Upper lobe of left lung (tissue), 6 donors: ENCODE results near the gene INSRR. TPM values are rescaled to one million over a fixed set of nuclear protein-coding genes. Genes with fewer than 3 reads are reported as not detected.

Experiments
- ATAC-seq, 2 donors: fragments of 200-7000 bp; cut with Tn5 transposase; one replicate each; pipeline ENCODE4 v1.9.1; 2022; ENCODE audit warnings: mild to moderate bottlenecking in 2 of 2, moderate library complexity in 2 of 2; ENCODE audit not compliant: low FRiP score in 2 of 2
- DNase-seq, 2 donors: peaks; one replicate each; pipeline ENCODE4 v3.0.0-alpha.2; 2019 to 2020
- H3K27ac ChIP-seq, 4 donors: fragments of 200-600 bp; sonication (generic); one replicate each; pipeline ENCODE4 v1.5.1; 2016 to 2019
- H3K27me3 ChIP-seq, 4 donors: fragments of 200-600 bp; sonication (generic); one replicate each; pipeline ENCODE4 v1.5.1; 2017 to 2019
- H3K36me3 ChIP-seq, 4 donors: fragments of 200-600 bp; sonication (generic); one replicate each; pipeline ENCODE4 v1.5.1; 2016 to 2019
- H3K4me1 ChIP-seq, 4 donors: fragments of 200-600 bp; sonication (generic); one replicate each; pipeline ENCODE4 v1.5.1; 2018 to 2019
- H3K4me3 ChIP-seq, 4 donors: fragments of 200-600 bp; sonication (generic); one replicate each; pipeline ENCODE4 v1.5.1; 2017 to 2019; ENCODE audit warnings: mild to moderate bottlenecking in 2 of 4, moderate library complexity in 1 of 4
- H3K9me3 ChIP-seq, 4 donors: fragments of 200-600 bp; sonication (generic); one replicate each; pipeline ENCODE4 v1.5.1; 2018 to 2019
- EP300 ChIP-seq, 4 donors: sonication (generic); formaldehyde crosslinking; IDR thresholded peaks; one replicate each; pipeline ENCODE4 v1.5.1; 2017; ENCODE audit warnings: antibody characterized with exemption in 4 of 4, control low read depth in 2 of 4
- POLR2A ChIP-seq, 4 donors: fragments of 450-650 bp; IDR thresholded peaks; one replicate each; pipeline ENCODE4 v1.5.1; 2016 to 2017; ENCODE audit warnings: antibody characterized with exemption in 4 of 4, mild to moderate bottlenecking in 2 of 4
- POLR2AphosphoS5 ChIP-seq, 2 donors: sonication (generic); formaldehyde crosslinking; IDR thresholded peaks; one replicate each; pipeline ENCODE4 v1.5.1; 2017; ENCODE audit warnings: antibody characterized with exemption in 2 of 2
- WGBS, 2 donors: methylation state at CpG; one replicate each; pipeline ENCODE4 v1.1.5; 2017 to 2018; 5-methylcytosine and 5-hydroxymethylcytosine counted together
- total RNA-seq, 6 donors: library from RNA; depleted of rRNA in 4 of 6; stranded (reverse); fragments of >200 nt in 4 of 6; gene quantifications; one replicate each; pipeline versions ENCODE4 v1.1.0 to v1.2.1, GENCODE V29; 2016 to 2021
- TF ChIP-seq, protein P1 (sequence below), 6 experiments: fragments of 450-650 bp in 4 of 6; fragments of 200-600 bp in 2 of 6; sonication (generic) in 2 of 6; IDR thresholded peaks; one replicate each; pipeline ENCODE4 v1.5.1; 2016 to 2019; ENCODE audit warnings: antibody characterized with exemption in 6 of 6
- donor health status: DM: no; HTN: no; CAD: no; lungs with moderate emphysema.
- donor health status: DM: no; HTN: yes; CAD: no; lungs with severe emphysema.

INSRR gene
- under 1 TPM in 2 of 6 donors, not detected in 4; 0.03 to 0.22 TPM for total RNA-seq

DNA sequence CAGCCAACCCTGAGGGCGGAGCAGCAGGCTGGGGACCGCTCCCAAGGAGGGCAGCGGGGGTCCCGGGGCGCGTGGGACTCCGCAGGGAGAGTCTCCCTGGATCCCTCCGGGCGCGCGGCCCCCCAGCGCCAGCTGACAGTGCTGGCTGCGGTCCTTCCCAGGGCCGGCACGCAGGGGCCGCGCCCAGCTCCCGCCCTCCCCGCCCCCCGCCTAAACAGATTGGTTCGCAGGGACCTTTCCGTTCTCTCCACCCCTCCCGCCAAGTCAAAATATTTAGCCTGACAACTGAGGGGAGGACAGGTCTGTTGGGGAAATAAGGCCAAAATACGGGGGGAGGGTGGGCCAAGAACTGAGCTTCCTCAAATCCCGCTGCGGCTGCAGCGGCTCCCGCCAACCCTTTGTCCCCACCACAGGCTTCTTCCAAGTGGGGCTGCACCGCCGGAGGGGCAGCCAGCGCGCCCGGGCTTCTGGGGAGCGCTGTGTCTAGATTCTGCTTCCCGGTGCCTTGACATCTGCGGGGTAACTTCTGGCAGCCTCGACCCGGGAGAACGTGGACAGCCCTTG, at the start of gene INSRR:
TSS of gene INSRR (minus strand) at position 159 of the 564 bp plus-strand sequence. CDS start 496 bp downstream, outside the sequence.
- peak in 1 of 2 donors; percentile 14 for ATAC-seq
- Histone ChIP-seq H3K4me3 (peak within 1 kb of the TSS in 3 of 4 donors; percentile 21 to 37 (median 37)), H3K27ac (no peak within 1 kb of the TSS), H3K36me3 (no peaks in the 10 kb centered on the region), H3K4me1 (peaks cover 25 to 27% (median 26%) of the 10 kb centered on the region in 4 donors), H3K27me3 (peaks cover 0 to 41% (median 27%) of the 10 kb centered on the region in 4 donors), H3K9me3 (no peaks in the 10 kb centered on the region)
- DNase-seq: peak in 1 of 2 donors; percentile 83
- TF ChIP-seq POLR2A (IDR thresholded peaks at IDR 0.05) (no peak), POLR2AphosphoS5 (IDR thresholded peaks at IDR 0.05) (no peak), EP300 (IDR thresholded peaks at IDR 0.05) (no peak)
- TF ChIP-seq, protein P1, sequence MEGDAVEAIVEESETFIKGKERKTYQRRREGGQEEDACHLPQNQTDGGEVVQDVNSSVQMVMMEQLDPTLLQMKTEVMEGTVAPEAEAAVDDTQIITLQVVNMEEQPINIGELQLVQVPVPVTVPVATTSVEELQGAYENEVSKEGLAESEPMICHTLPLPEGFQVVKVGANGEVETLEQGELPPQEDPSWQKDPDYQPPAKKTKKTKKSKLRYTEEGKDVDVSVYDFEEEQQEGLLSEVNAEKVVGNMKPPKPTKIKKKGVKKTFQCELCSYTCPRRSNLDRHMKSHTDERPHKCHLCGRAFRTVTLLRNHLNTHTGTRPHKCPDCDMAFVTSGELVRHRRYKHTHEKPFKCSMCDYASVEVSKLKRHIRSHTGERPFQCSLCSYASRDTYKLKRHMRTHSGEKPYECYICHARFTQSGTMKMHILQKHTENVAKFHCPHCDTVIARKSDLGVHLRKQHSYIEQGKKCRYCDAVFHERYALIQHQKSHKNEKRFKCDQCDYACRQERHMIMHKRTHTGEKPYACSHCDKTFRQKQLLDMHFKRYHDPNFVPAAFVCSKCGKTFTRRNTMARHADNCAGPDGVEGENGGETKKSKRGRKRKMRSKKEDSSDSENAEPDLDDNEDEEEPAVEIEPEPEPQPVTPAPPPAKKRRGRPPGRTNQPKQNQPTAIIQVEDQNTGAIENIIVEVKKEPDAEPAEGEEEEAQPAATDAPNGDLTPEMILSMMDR (IDR thresholded peaks at IDR 0.05): no peak
- WGBS, 2 donors: 8 to 18% methylated on average over 8 to 39 of the region's 39 CpGs

DNA sequence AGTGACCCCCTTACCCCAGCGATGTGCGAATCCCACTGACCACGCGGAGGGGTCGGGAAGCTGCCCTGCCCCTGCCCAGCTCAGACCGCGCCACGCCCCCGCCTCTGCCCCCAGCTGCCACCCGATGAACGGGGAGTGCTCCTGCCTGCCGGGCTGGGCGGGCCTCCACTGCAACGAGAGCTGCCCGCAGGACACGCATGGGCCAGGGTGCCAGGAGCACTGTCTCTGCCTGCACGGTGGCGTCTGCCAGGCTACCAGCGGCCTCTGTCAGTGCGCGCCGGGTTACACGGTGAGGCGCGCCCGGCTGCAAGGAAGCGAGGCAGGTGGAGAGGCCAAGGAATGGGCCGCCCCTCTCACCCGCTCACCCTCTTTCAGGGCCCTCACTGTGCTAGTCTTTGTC, 49.6 kb upstream of the INSRR start:
- DNase-seq (no peak), ATAC-seq (no peak)
- WGBS, 2 donors: 79 to 95% methylated on average over 8 to 21 of the region's 29 CpGs
- Histone ChIP-seq H3K27ac (no peak overlapping the region), H3K4me3 (no peak overlapping the region), H3K27me3 (no peaks in the 10 kb centered on the region), H3K4me1 (peaks cover 11 to 29% (median 15%) of the 10 kb centered on the region in 4 donors), H3K9me3 (no peaks in the 10 kb centered on the region), H3K36me3 (peaks cover 0 to 79% (median 18%) of the 10 kb centered on the region in 4 donors)
- no peak for TF ChIP-seq POLR2AphosphoS5 (IDR thresholded peaks at IDR 0.05)
- TF ChIP-seq EP300 (IDR thresholded peaks at IDR 0.05): no peak
- TF ChIP-seq, protein P1 (IDR thresholded peaks at IDR 0.05): no peak
- TF ChIP-seq POLR2A (IDR thresholded peaks at IDR 0.05): no peak

DNA sequence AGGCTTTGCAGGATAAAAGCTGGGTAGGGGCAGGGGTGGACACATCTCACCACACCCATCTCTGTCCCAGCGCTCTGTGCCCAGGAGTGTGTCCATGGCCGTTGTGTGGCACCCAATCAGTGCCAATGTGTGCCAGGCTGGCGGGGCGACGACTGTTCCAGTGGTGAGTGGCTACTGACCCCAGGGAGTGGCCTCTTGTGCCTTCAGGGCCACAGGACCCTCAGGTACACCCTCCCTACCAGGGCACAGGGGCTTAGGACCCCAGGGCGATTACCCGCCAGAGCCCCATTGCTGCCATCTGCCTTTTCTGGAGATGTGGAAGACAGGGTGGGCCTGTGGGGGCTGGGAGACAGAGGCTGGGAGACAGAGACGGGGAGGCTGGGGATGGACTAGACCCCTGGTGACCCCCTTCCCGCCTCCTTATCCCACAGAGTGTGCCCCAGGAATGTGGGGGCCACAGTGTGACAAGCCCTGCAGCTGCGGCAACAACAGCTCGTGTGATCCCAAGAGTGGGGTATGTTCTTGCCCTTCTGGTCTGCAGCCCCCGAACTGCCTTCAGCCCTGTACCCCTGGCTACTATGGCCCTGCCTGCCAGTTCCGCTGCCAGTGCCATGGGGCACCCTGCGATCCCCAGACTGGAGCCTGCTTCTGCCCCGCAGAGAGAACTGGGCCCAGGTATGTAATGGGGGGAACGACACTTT, 47.4 kb upstream of the INSRR start:
- DNase-seq (no peak), ATAC-seq (no peak)
- WGBS, 2 donors: 91 to 96% methylated on average over 11 to 16 of the region's 16 CpGs
- H3K4me3 ChIP-seq: no peak overlapping the region
- H3K27ac ChIP-seq: no peak overlapping the region
- no peaks in the 10 kb centered on the region for H3K9me3 ChIP-seq
- TF ChIP-seq, protein P1 (IDR thresholded peaks at IDR 0.05): no peak
- TF ChIP-seq POLR2AphosphoS5 (IDR thresholded peaks at IDR 0.05) (no peak), POLR2A (IDR thresholded peaks at IDR 0.05) (no peak), EP300 (IDR thresholded peaks at IDR 0.05) (no peak)
- peaks cover 0 to 59% (median 9%) of the 10 kb centered on the region in 4 donors for H3K36me3 ChIP-seq
- peaks cover 11 to 33% (median 26%) of the 10 kb centered on the region in 4 donors for H3K4me1 ChIP-seq
- no peaks in the 10 kb centered on the region for H3K27me3 ChIP-seq

DNA sequence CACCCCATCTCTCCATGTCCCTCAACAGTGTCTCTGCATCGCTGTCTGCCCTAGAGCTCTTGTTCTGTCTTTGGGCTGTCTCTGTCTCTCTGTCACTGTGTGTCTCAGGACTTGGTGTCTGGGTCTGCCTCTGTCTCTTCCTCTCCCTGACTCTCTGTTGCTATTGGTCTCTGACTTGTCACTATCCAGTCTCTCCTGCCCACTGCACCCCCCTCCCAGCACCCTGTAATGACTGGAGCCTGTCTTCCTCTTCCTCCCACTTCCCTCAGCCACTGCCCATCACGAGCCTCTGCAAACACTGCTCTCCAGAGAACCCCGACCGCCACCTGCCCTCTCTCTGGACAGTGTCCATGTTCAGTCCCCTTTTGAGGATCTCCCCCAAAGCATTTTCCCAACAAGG, 46.7 kb upstream of the INSRR start:
- Histone ChIP-seq H3K4me3 (no peak overlapping the region), H3K9me3 (no peaks in the 10 kb centered on the region), H3K27me3 (no peaks in the 10 kb centered on the region), H3K27ac (no peak overlapping the region), H3K36me3 (peaks cover 0 to 55% (median 9%) of the 10 kb centered on the region in 4 donors), H3K4me1 (peaks cover 16 to 40% (median 33%) of the 10 kb centered on the region in 4 donors)
- WGBS, 2 donors: 38 to 49% methylated on average over 4 of the region's 4 CpGs
- no peak for TF ChIP-seq POLR2A (IDR thresholded peaks at IDR 0.05)
- TF ChIP-seq, protein P1 (IDR thresholded peaks at IDR 0.05): no peak
- no peak for TF ChIP-seq EP300 (IDR thresholded peaks at IDR 0.05)
- TF ChIP-seq POLR2AphosphoS5 (IDR thresholded peaks at IDR 0.05): no peak
- DNase-seq (no peak), ATAC-seq (no peak)
